H1 (cell line): ENCODE data around the gene GAS2.

Experiments
- ATF3 ChIP-seq: IDR thresholded peaks from 2 replicates; pipeline ENCODE4 v1.6.1; 2011; ENCODE audit warnings: low read depth, mild to moderate bottlenecking, low read length; ENCODE audit not compliant: insufficient read depth
- CTCF ChIP-seq, 3 experiments: IDR thresholded peaks; 1 replicate in 2 of 3; 2 replicates in 1 of 3; pipeline versions ENCODE4 v1.5.1 to v1.6.1; 2011; ENCODE audit warnings: low read length in 3 of 3, mild to moderate bottlenecking in 3 of 3, inconsistent platforms in 2 of 3, low read depth in 1 of 3, moderate library complexity in 1 of 3; ENCODE audit not compliant: insufficient read depth in 1 of 3; ENCODE audit errors: control extremely low read depth in 1 of 3
- EP300 ChIP-seq, 2 experiments: IDR thresholded peaks; 1 replicate in 1 of 2; 2 replicates in 1 of 2; pipeline ENCODE4 v1.6.1; 2011 to 2012; ENCODE audit warnings: low read depth in 2 of 2, low read length in 2 of 2, mild to moderate bottlenecking in 2 of 2, borderline replicate concordance in 1 of 2, inconsistent platforms in 1 of 2, moderate library complexity in 1 of 2
- EZH2 ChIP-seq: fragments of 200-600 bp; sonication (generic); IDR thresholded peaks from 2 replicates; pipeline ENCODE4 v1.7.1; 2012; ENCODE audit warnings: low read depth, mild to moderate bottlenecking, moderate library complexity, low read length, inconsistent platforms; ENCODE audit not compliant: severe bottlenecking
- FOSL1 ChIP-seq: IDR thresholded peaks from 2 replicates; pipeline ENCODE4 v1.6.1; 2011; ENCODE audit warnings: mild to moderate bottlenecking, low read depth, low read length, moderate library complexity; ENCODE audit not compliant: insufficient read depth
- JUN ChIP-seq: IDR thresholded peaks from 2 replicates; pipeline ENCODE4 v1.6.1; 2011; ENCODE audit warnings: low read depth, mild to moderate bottlenecking, improper control_type of control experiment, low read length
- NANOG ChIP-seq: IDR thresholded peaks from 2 replicates; pipeline ENCODE4 v1.6.1; 2011; ENCODE audit warnings: low read length, low read depth, mild to moderate bottlenecking, inconsistent platforms; ENCODE audit not compliant: insufficient read depth, poor library complexity, severe bottlenecking
- POLR2A ChIP-seq, 2 experiments: IDR thresholded peaks; 1 replicate in 1 of 2; 2 replicates in 1 of 2; pipeline ENCODE4 v1.6.1; 2011; ENCODE audit warnings: low read depth in 2 of 2, low read length in 2 of 2, mild to moderate bottlenecking in 2 of 2; ENCODE audit errors: control extremely low read depth in 1 of 2
- SIX5 ChIP-seq: IDR thresholded peaks from 2 replicates; pipeline ENCODE4 v1.6.1; 2011; ENCODE audit warnings: mild to moderate bottlenecking, low read depth, low read length
- SUZ12 ChIP-seq: fragments of 200-600 bp; sonication (generic); IDR thresholded peaks from 2 replicates; pipeline ENCODE4 v1.6.1; 2012; ENCODE audit warnings: mild to moderate bottlenecking, inconsistent platforms, low read length, moderate library complexity, mixed read lengths
- TCF12 ChIP-seq: IDR thresholded peaks from 2 replicates; pipeline ENCODE4 v1.6.1; 2011; ENCODE audit warnings: low read depth, mild to moderate bottlenecking, low read length
- YY1 ChIP-seq: IDR thresholded peaks from 2 replicates; pipeline ENCODE4 v1.6.1; 2011; ENCODE audit warnings: low read depth, mild to moderate bottlenecking, low read length

- TF ChIP-seq EZH2 (no peak), FOSL1 (no peak), CTCF (IDR thresholded peaks at IDR 0.05; ENCODE audit: control extremely low read depth in 1 of 3, insufficient read depth in 1 of 3, low read depth in 1 of 3, low read length in 3 of 3) (no peak), SIX5 (no peak), NANOG (no peak), JUN (no peak), EP300 (IDR thresholded peaks at IDR 0.05; ENCODE audit: borderline replicate concordance in 1 of 2, low read depth in 2 of 2, low read length in 2 of 2) (no peak), YY1 (no peak), POLR2A (IDR thresholded peaks at IDR 0.05; ENCODE audit: control extremely low read depth in 1 of 2, low read depth in 2 of 2, low read length in 2 of 2) (no peak), ATF3 (no peak), SUZ12 (no peak), TCF12 (no peak)
Observed at GRCh38 chr11:22830082-22830414, 163.6 kb downstream of the GAS2 start.
